ENCODE results near the gene PHKB. TPM values are rescaled to one million over a fixed set of nuclear protein-coding genes. Genes with fewer than 3 reads are reported as not detected.

Gene PHKB
- total and polyA plus RNA-seq, 2 donors (not counting 1 experiment from before 2014, with no cell fraction given) = 50.4 to 223 TPM

DNA sequence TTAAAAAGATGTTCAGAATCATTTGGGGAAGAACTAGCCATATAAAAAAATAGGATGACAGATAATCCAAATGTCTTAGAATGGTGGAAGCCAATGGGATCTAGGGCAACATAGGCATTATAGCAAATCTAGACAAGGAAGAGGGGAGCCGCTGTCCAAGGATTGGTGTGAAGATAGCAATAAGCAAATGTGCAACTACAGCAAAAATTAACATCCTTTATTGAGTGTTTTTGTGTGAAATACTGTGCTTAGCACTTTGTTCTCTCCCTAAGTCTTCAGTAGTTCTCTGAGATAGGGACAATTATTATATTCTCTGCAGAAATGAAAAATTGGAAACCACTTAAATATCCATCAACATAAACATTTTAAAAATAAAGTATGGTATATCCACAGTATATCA, 177.0 kb downstream of the PHKB start:
- Mint-ChIP-seq H3K27me3 (no peaks in the 10 kb centered on the region), H3K4me3 (no peak overlapping the region), H3K4me1 (no peaks in the 10 kb centered on the region), H3K27ac (no peak overlapping the region), H3K9me3 (ENCODE audit: insufficient read depth) (no peaks in the 10 kb centered on the region)
- Histone ChIP-seq H3K4me1 (ENCODE audit: control insufficient read depth in 2 of 2, insufficient read depth in 2 of 2, low read length in 2 of 2) (no peaks in the 10 kb centered on the region), H2AFZ (ENCODE audit: insufficient read depth, low read depth, low read length, poor library complexity, severe bottlenecking) (no peak overlapping the region), H3K4me3 (ENCODE audit: control extremely low read depth in 1 of 5, extremely low read depth in 1 of 5, insufficient read depth in 1 of 5, low read depth in 2 of 5, low read length in 4 of 5) (no peak overlapping the region), H3K4me2 (replicated peaks; ENCODE audit: low read depth, low read length, poor library complexity, severe bottlenecking) (no peak overlapping the region), H3K9ac (ENCODE audit: low read length) (no peak overlapping the region), H3K36me3 (replicated peaks in 1 of 2; ENCODE audit: control extremely low read depth in 1 of 2, control insufficient read depth in 1 of 2, extremely low read depth in 1 of 2, insufficient read depth in 2 of 2, low read length in 1 of 2) (peaks cover 5 to 51% of the 10 kb centered on the region in 2 experiments), H3K9me3 (ENCODE audit: control extremely low read depth in 1 of 3, control insufficient read depth in 2 of 3, insufficient read depth in 1 of 3, low read length in 2 of 3) (peaks cover 0 to 5% (median 0%) of the 10 kb centered on the region in 3 donors), H4K20me1 (ENCODE audit: control insufficient read depth, insufficient read depth, low read length, poor library complexity, severe bottlenecking) (no peaks in the 10 kb centered on the region), H3K27me3 (replicated peaks in 1 of 4; ENCODE audit: control extremely low read depth in 1 of 4, control insufficient read depth in 3 of 4, insufficient read depth in 4 of 4, low read length in 3 of 4) (no peaks in the 10 kb centered on the region), H3K79me2 (ENCODE audit: control insufficient read depth, insufficient read depth, low read length) (peaks cover 3% of the 10 kb centered on the region), H3K27ac (ENCODE audit: low read length in 2 of 2) (no peak overlapping the region)
- no peak for ATAC-seq (ENCODE audit: low read depth)
- ChIA-PET POLR2A (no interaction called here), CTCF (no interaction called here)
- WGBS (ENCODE audit: insufficient coverage) = 100% methylated on average over 1 of the region's 1 CpG
- DNase-seq = no peak
- TF ChIP-seq EZH2 (IDR thresholded peaks at IDR 0.05; ENCODE audit: borderline replicate concordance, insufficient read depth, low read depth, low read length, poor library complexity, severe bottlenecking) = no peak
- TF ChIP-seq, protein P1, sequence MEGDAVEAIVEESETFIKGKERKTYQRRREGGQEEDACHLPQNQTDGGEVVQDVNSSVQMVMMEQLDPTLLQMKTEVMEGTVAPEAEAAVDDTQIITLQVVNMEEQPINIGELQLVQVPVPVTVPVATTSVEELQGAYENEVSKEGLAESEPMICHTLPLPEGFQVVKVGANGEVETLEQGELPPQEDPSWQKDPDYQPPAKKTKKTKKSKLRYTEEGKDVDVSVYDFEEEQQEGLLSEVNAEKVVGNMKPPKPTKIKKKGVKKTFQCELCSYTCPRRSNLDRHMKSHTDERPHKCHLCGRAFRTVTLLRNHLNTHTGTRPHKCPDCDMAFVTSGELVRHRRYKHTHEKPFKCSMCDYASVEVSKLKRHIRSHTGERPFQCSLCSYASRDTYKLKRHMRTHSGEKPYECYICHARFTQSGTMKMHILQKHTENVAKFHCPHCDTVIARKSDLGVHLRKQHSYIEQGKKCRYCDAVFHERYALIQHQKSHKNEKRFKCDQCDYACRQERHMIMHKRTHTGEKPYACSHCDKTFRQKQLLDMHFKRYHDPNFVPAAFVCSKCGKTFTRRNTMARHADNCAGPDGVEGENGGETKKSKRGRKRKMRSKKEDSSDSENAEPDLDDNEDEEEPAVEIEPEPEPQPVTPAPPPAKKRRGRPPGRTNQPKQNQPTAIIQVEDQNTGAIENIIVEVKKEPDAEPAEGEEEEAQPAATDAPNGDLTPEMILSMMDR (IDR thresholded peaks at IDR 0.05) = no peak
- intact Hi-C loops (cut with micrococcal nuclease) = no loop called here

DNA sequence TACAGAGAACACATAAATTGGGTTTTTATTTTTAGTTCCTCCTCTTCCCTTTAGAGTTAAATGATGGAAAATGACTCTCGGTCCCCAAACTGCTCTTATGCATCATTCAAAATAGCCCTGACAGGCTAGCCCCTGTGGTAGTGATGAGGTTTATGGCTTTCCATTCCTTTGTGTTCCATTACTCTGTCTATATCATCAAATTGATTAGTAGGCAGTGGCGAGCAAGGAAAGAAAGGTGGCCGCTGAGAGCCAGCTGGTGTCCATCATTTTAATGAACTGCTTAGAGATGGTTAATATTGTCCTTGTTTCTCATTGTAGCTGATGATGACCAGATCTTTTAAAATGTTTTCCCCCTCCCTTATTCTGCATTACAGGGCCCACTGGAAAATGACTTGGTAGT, 179.5 kb downstream of the PHKB start:
- TF ChIP-seq, protein P1 (IDR thresholded peaks at IDR 0.05) = no peak
- TF ChIP-seq EZH2 (IDR thresholded peaks at IDR 0.05; ENCODE audit: borderline replicate concordance, insufficient read depth, low read depth, low read length, poor library complexity, severe bottlenecking) = no peak
- intact Hi-C loops (cut with micrococcal nuclease) = no loop called here
- Histone ChIP-seq H3K36me3 (replicated peaks in 1 of 2; ENCODE audit: control extremely low read depth in 1 of 2, control insufficient read depth in 1 of 2, extremely low read depth in 1 of 2, insufficient read depth in 2 of 2, low read length in 1 of 2) (peaks cover 12 to 49% of the 10 kb centered on the region in 2 experiments), H2AFZ (ENCODE audit: insufficient read depth, low read depth, low read length, poor library complexity, severe bottlenecking) (no peak overlapping the region), H3K4me2 (replicated peaks; ENCODE audit: low read depth, low read length, poor library complexity, severe bottlenecking) (no peak overlapping the region), H3K27ac (ENCODE audit: low read length in 2 of 2) (no peak overlapping the region), H3K4me3 (ENCODE audit: control extremely low read depth in 1 of 5, extremely low read depth in 1 of 5, insufficient read depth in 1 of 5, low read depth in 2 of 5, low read length in 4 of 5) (no peak overlapping the region), H3K4me1 (ENCODE audit: control insufficient read depth in 2 of 2, insufficient read depth in 2 of 2, low read length in 2 of 2) (no peaks in the 10 kb centered on the region), H3K9me3 (ENCODE audit: control extremely low read depth in 1 of 3, control insufficient read depth in 2 of 3, insufficient read depth in 1 of 3, low read length in 2 of 3) (peaks cover 0 to 5% (median 0%) of the 10 kb centered on the region in 3 donors), H4K20me1 (ENCODE audit: control insufficient read depth, insufficient read depth, low read length, poor library complexity, severe bottlenecking) (no peaks in the 10 kb centered on the region), H3K27me3 (replicated peaks in 1 of 4; ENCODE audit: control extremely low read depth in 1 of 4, control insufficient read depth in 3 of 4, insufficient read depth in 4 of 4, low read length in 3 of 4) (no peaks in the 10 kb centered on the region), H3K9ac (ENCODE audit: low read length) (no peak overlapping the region), H3K79me2 (ENCODE audit: control insufficient read depth, insufficient read depth, low read length) (peaks cover 2% of the 10 kb centered on the region)
- Mint-ChIP-seq H3K4me3 (no peak overlapping the region), H3K4me1 (no peaks in the 10 kb centered on the region), H3K27me3 (no peaks in the 10 kb centered on the region), H3K27ac (no peak overlapping the region), H3K9me3 (ENCODE audit: insufficient read depth) (no peaks in the 10 kb centered on the region)
- CTCF ChIA-PET = no interaction called here
- WGBS (ENCODE audit: insufficient coverage) = no CpG with 5 or more reads among the region's 3 CpGs
- POLR2A ChIA-PET = no interaction called here
- ATAC-seq (ENCODE audit: low read depth) (no peak), DNase-seq (no peak)

Measured in B cell (primary cell).